ENCODE measurements around the gene C2orf76. TPM values are rescaled to one million over a fixed set of nuclear protein-coding genes. Genes with fewer than 3 reads are reported as not detected.
"Not testable (repeated sequence)": the region's sequence is repeated elsewhere in the genome, so short reads cannot be mapped to it uniquely, and the experiment has no call there.

The C2orf76 gene
- total RNA-seq, 1 donor from 2014 or later = 13.4 TPM

DNA sequence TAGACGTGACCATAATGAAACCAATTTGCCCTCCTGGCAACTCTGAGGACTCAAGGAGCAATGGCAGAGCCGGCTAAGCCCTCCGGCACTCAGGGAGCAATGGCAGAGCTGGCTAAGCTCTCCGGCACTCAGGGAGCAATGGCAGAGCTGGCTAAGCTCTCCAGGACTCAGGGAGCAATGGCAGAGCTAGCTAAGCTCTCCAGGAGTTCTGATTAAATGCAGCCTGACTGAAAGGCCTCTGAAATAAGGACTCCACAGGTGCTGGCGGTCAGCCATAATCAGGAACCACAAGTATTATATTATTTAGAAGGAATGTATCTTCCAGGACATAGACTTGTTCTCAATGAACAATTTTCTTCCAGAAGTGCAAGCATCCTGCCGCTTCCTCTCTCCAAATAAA is 65.2 kb downstream of the C2orf76 start:
- no peak for DNase-seq (ENCODE audit: extremely low read depth, low read depth, low spot score)

DNA sequence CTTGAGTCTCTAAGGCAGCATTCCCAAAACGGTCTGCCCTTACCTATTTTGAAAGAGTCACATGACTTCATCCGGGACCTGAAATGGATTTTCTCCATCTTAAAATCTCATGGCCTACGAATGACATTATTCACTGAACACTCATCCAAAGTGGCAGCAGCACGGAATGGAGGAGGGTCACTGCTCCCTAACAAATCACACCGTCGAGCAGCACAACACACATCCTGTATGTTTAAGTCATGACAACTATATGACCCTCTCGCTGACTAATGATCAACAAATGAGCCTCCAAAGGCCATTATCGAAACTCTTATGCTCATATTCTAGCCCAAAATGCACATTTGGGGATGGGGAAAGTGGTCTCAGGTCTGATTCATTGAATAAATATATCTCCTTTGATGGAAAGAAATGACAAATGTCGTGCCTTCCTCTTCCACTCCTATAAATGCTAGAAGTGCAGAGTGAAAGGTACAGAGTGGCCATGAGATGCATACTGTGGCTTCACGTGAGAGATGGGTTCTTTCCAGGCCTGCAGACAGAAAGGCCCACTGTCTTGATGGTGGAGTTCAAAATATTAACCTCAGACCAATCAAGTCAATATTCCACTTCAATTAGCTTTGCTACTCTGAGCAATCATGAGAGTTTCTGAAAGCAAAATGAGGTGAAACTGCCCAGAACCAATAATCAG is 70.8 kb downstream of the C2orf76 start:
- DNase-seq (ENCODE audit: extremely low read depth, low read depth, low spot score) = no peak

DNA sequence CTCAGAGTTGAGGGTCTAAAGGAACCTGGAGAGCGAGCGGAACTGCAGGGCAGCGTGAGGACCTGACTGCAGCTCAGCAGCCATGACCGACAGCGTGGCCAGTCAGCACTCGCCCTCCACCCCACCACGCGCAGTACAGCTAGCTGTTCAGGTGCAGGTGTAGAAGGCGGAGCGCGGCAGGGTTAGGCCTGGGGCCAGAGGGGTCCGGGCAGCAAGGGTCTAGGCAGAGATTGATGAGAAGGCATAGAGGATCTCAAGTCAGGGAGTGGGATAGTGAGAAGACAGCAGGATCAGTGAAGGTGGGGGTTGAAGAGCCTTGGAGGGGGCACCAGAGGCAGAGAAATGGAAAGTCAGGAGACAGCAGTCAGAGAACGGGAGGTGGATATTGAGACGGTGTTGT is 72.0 kb downstream of the C2orf76 start:
- no peak for DNase-seq (ENCODE audit: extremely low read depth, low read depth, low spot score)

DNA sequence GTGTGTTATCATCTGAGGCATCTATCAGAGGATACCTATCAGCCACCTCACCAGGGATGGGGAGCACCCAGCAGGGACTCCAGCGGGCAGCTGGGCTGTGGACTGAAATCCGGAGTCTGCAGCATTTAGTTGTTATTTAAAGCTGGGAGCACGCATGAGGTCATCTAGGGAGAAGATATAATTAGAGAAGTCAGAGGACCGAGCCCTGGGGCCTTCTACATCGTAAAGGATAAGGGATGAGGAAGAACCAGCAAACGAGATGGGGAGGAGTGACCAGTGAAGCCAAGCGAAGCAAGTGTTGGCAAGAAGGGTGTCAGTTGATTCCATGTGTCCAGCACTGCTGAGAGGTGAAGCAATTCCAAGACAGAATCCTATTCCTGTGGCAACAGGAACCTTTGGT is 72.7 kb downstream of the C2orf76 start:
- DNase-seq (ENCODE audit: extremely low read depth, low read depth, low spot score) = no peak

DNA sequence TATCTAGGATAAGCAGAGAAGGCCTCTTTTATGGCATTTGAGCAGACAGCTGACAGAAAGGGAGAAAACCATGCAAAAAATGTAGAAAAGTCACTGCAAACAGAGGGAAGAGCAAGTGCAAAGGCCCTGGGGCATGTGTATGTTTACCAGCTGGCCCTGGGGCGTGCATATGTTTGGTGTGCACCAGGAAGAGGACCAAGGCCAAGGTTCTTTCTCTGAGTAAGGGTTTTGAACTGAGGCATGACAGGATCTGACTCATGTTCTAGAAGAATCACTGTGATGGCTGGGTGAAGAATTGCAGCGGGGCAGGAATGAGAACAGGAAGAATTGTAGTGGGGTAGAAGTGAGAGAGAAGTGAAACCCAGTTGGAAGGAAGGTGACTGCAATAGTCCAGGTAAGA is 73.4 kb downstream of the C2orf76 start:
- no peak for DNase-seq (ENCODE audit: extremely low read depth, low read depth, low spot score)

DNA sequence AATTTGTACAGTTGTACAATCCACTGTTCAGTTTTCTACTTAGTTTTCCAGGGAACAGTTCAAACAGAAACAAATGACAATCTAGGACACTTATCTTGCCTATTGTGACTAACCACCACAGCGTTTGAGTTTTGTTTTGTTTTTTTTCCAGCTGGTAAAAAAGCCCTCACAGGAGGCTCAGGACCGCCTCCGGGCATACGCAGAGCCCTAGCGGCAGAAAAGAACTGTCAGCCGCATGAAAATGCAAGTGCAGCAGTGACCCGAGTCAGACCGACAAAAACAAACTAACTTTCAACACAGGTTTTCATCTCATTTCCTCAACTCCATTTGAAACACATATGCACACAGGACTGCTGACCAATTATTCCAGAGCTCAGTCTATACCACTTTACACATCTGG is 74.4 kb downstream of the C2orf76 start:
- no peak for DNase-seq (ENCODE audit: extremely low read depth, low read depth, low spot score)

DNA sequence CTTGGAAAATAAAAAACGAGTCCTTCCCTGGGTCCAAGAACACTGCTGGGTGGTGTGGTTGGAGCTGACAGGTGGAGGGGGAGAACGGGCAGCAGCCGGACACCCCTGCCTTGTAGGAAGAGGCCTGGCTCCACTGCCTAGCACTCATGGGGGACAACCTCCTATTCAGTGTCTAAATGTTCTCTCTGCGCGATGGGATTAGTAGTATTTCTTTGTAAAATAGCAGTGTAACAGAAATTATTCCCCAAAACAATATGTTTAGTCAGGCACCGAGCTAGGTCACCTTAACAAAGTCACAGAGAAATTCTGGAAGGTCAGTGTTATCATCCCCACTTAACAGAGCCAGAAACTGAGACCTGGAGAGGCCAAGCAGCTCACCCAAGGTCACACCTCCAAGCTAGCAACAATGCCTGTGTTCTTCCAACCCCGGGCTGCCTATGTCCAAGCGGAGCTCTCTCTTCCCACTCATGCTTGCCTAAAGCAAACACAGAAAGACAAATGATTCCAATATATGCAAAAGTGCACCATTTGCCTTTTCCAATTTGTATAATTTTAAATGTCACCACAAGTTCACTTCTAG is 75.0 kb downstream of the C2orf76 start:
- no peak for DNase-seq (ENCODE audit: extremely low read depth, low read depth, low spot score)

DNA sequence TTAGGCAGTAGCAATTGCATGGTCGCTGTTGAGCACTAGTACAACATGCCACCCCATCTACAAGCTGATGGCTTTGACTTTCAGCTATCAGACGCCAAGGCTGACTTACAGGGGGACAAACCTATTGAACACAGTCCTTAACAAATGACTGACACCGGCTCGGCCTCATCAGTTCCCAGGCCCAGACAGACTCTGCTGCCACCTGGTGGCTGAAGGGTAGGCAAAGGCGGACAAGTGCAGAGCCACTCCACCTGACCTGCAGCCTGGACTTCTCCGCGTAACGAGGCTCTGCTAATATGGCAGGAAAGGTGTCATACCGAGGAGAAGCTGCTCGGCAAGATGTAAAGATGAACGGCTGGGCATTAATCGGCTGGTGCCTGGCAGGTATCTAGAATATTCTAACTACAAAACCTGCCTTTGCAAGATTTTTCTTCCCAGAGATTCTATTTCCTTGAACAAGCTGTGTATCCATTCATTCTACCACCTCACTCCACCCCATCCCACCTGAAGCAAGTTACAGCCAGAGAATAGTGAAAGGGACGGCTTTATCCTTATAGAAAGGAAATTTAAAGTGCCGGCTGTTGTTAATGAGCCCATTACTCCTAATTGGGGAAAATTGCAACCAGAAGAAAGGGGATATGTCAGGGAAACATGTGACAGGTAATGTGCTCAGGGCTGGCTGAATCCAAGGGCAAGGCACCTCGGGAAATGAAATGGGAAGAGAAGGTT is 75.6 kb downstream of the C2orf76 start:
- peak; percentile 23 for DNase-seq (ENCODE audit: extremely low read depth, low read depth, low spot score)

DNA sequence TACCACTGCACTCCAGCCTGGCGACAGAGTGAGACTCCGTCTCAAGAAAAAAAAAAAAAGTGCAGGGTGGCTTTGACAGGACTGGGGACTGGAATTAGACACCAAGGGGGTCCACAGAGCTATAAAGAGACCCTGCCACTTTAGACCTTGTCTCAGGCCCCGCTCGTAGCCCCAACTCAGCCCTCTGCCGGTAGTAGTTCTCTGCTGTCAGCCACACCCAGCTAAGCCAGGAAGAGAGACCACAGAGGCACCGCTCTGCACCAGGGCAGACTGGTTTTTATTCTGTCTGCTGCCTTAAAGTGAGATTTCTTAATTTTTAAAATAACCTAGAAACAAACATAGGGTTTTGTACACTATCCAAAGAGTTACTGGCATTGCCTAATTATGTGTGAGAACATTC is 77.0 kb downstream of the C2orf76 start:
- no peak for DNase-seq (ENCODE audit: extremely low read depth, low read depth, low spot score)

DNA sequence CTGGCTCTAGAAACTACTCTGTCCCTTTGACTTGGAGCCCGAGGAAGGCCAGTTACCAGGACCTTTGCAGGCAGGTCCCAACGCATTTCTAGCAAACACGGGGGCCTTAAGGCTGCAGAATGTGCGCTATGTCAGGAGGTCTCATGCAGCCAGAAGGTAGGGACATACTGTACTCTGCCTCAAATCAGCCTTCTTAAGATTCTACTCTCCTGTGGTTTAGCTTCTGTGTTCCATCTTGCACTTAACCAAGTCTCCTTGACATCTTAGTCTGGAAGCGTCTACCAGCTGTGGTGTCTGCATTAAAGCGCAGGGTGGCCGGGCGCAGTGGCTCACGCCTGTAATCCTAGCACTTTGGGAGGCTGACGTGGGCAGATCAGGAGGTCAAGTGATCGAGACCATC is 77.5 kb downstream of the C2orf76 start:
- DNase-seq (ENCODE audit: extremely low read depth, low read depth, low spot score) = no peak

DNA sequence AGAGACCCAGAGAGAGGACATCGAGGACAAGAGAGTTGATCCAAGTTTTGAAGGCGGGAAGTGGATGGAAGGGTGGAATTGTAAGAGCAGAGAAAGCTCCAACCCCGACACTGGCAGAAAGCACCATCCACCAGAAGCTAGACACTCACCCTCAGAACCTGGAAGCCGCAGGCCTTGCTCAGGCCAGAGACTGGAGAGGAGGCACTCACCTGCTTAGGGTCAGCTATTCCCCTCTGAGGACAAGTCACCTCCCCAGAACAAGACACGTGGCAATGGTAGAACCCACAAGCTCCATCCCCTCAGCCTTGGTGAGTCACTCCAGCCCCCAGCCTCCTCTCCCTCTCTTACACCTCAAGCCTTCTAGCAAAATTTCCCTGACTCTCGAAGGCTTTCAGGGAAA is 78.1 kb downstream of the C2orf76 start:
- DNase-seq (ENCODE audit: extremely low read depth, low read depth, low spot score) = no peak

DNA sequence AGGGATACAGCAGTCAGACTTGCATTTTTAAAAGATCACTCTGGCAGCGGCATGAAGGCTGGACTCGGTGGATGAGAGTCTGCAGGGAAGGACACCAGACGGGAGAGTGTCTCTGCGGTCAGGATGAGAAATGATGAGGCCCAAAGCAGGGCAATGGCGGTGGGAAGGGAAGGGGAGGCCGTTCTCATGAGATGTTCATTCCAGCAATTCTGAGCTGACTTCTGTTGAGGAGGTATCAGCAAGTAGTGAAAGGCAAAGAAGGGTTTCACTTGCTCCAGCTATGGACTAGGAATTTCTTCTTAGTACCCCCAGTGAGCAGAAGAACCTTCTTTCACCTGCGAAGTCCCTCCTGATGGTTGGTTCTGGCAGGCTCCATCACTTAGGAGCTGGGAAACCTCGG is 80.0 kb downstream of the C2orf76 start:
- DNase-seq (ENCODE audit: extremely low read depth, low read depth, low spot score) = no peak

DNA sequence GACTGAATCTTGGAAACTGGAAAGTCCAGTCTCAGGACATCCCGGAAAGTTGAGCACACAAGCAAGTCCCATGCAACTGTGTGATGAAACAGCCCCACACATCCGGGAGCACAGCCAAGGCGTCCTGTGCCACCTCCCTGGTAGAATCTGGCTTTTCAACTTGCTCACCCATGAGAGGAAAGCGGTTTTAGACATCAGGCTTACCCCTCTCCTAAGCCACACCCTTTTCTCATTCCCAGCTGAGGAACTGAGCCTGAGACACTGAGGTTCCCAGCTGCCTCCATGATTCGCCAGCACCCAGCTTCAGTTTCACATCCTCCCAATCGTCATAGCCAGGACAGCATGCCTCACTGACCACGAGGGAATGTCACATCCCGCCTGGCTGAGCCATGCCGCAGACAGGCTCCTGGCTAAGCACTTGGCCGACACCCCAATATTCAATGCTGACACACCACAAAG is 82.7 kb downstream of the C2orf76 start:
- no peak for DNase-seq (ENCODE audit: extremely low read depth, low read depth, low spot score)

DNA sequence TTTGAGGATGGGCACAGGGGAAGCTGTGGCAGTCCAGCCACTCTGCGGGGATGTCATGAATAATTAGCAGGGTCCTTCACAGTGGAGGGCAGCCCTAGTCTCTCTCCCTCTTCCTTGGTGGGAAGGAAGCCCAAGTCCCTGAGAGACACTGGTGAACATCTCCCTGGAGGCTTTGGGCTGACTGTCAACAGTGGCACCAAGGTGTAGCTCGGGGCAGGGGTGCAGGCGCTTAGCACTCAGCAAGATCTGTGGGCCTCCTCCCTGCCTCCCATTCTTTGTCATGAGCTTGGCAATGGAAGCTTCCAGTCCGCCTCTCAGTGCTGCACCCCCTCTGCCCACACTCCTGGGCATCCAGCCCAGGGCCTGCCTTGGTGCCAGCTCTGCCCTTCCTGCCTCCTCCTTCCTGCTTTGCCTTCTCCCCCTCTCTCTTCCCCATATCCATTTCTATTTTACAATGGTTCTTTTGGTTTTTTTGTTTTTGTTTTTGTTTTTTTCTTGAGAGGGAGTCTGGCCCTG is 83.6 kb downstream of the C2orf76 start:
- no peak for DNase-seq (ENCODE audit: extremely low read depth, low read depth, low spot score)

DNA sequence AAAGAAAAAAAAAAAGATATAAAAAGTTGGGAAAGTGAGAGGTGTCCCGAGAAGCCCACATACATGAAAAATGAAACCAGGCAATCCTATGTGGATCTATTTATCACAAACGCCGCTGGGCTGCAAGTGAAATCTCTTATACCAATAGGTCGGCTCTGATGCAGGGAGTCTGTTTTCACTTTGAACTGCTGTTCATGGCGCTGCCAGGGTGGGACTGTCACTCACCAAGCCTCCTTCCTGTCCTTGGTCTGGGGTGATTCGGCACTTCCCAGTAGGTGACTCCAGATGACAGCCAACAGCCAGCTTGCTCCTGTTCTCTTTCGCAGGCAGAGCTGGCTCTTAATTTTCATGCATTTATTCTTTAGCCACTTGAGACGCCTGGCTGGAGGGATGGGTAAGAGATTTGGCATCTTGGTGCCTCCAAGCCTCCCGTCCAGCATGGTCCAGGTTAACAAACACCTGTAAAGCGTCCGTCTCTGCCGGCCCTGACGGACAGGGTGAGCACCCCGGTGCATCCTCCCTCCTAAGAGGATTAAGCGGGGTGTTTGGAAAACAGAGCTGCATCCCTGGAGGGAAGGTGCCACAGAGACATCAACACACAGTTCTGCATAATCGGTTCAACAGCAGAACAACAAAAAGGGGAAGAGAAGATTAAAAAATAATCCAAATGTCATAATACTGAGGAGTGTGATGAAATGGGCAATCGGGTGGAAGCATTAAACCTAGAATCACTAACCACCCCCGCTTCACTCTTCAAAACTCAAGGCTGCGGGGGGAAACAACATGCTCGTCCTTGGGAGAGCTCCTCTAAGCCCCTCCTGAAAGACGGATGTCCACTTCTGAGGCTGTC is 84.3 kb downstream of the C2orf76 start:
- no peak for DNase-seq (ENCODE audit: extremely low read depth, low read depth, low spot score)

DNA sequence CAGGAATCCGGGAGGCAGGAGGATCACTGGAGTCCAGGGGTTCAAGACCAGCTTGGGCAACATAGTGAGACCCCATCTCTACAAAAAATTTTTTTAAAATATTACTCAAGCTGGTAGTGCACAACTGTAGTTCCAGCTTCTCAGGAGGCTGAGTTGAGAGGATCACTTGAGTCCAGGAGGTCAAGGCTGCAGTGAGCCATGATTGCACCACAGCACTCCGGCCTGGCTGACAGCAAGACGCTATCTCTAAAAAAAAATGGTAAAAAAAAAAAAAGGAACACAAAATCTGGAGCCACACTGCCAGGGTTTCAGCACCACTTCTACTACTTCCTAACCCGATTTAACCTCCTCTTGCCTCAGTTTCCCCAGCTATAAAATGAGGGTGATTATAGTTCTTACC is 86.0 kb downstream of the C2orf76 start:
- no peak for DNase-seq (ENCODE audit: extremely low read depth, low read depth, low spot score)

DNA sequence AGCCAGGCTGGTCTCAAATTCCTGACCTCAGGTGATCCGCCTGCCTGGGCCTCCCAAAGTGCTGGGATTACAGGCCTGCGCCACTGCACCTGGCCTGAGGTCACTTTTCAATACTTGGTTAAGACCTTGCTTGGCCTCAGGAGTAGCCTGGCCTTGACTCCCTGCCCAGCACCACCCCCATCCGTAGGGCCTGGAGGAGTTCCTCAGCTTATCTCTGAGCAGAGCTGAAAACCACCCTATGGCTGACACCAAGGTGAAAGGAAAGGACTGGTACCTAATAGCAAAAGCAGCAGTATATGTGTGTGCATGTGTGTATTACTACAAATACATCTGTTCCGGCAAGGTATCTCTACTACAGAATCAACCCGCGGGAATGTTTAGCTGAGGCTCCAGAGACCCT is 87.0 kb downstream of the C2orf76 start:
- DNase-seq (ENCODE audit: extremely low read depth, low read depth, low spot score) = no peak

DNA sequence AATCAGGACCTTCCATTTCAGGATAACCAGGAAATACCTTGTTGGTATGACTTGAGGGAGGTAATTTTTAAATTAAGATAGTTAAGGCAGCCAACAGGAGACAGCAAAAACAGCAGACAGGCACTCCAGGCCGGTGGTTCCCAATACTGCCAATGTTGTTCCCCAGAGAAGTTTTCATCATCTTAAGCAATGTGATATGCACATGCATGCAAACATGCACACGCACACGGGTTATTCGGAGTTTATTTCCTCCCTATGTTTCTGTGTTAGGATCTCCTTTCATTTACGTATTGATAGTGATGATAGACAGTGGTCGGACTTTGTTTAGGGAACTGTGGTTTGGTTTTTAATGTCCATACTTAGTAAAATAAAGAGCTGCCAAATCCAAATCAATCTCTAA is 87.7 kb downstream of the C2orf76 start:
- no peak for DNase-seq (ENCODE audit: extremely low read depth, low read depth, low spot score)

DNA sequence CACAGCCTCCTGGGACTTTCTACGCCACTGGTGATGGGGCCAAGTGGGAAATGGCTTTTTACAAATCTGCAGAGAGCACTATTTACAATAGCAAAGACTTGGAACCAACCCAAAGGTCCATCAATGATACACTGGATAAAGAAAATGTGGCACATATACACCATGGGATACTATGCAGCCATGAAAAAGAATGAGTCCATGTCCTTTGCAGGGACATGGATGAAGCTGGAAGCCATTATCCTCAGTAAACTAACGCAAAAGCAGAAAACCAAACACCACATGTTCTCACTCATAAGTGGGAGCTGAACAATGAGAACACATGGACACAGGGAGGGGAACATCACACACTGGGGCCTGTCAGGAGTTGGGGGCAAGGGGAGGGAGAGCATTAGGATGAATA is 88.2 kb downstream of the C2orf76 start:
- DNase-seq (ENCODE audit: extremely low read depth, low read depth, low spot score) = not testable (repeated sequence)

DNA sequence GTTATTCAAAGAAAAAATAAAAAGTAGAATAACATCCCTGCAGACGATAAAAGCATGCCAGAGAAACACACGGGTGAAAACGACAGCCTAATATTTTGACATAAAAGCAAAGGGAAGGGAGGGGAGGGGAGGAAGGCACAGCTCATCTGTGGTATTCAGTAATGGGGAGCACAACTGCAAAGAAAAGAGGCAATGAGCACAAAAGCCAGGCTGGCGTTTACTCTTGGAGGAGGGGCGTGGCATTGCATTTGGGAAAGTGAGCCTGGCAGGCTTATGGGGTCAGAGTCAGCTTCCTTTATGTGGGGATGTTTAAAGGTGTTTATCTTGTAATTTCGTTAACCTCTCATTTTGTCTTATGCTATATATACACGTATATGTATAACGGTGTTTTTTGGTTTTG is 89.8 kb downstream of the C2orf76 start:
- no peak for DNase-seq (ENCODE audit: extremely low read depth, low read depth, low spot score)

DNA sequence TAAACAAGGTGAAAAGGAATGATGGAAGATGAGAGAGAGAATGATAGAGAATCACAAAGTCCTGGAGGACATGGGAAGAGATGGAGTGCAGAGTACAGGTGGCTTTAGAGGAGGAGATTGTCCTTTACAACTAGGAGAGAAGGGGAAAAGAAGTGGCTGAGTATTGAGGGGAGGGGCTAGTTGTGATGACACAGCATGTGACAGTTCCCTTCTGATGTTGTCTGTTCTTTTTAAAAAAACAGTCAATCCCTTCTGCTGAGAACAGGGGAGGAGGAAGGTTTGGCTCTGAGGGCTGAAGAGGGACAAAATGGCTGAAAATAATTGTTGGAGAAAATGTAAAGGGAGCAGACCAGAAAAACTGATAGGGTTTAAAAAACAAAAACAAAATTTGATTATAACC is 99.0 kb downstream of the C2orf76 start:
- DNase-seq (ENCODE audit: extremely low read depth, low read depth, low spot score) = no peak

Measured in glomerular endothelial cell (primary cell).